Measurements from ENCODE around the gene CENPT.
A peak's percentile ranks its signal among the peaks of the same experiment; 100 is the strongest.
"Not testable (repeated sequence)": the region's sequence is repeated elsewhere in the genome, so short reads cannot be mapped to it uniquely, and the experiment has no call there.

Gene CENPT

GRCh38 chr16:67874372-67874771 is 26.9 kb upstream of the CENPT start:
- no peak for DNase-seq

DNA sequence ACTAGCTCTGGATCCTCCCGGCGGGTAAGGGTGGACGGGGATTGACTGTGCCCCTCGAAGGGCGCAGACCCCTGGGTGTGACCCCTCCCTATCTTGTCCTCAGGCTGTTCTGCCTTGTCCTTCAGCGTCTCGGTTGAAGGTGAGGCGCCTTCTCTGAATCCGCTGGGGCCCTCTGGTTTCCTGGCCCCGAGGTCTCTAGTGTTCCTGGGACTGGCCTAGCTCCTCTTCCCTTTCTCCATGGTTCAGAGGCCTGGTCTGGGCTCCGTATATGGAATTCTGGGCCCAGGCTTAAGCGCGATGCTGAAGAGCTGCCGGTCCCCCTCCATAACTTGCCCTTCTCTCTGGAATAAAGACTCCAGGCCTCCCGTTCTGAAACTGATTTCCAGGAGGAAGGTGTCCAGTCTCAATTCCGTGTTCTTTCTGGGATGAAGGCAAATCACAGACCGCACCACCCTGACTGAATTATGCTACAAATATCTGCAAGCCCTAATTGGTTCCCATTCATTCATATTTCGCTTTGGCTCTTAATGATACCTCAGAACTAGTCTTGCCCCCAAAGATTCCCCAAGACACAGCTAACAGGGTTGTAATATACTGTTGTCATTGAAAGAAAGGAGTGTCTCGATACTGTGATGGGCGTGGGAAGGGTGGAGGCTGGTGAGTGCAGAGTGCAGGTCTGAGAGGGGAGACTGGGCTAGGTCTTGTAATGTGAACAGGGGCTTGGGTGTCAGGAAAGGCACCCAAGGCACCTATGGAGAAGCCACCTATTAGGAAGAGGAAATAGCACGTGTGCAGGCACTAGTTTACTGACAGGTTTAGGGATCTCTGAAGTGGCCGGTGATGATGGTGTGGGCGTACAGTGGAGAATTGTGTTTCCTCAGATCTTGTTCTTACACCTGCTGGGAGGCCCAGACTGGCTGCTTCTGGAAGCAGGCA is 26.2 kb upstream of the CENPT start:
- DNase-seq: no peak

- DNase-seq: peak; percentile 86
Observed at GRCh38 chr16:67872631-67873434, 25.3 kb upstream of the CENPT start, which contains the start of gene EDC4. EDC4 (plus strand) TSS chr16:67873052; CDS start chr16:67873262, 210 bp downstream.

- no peak for DNase-seq
Observed at GRCh38 chr16:67872131-67872630, 24.7 kb upstream of the CENPT start.

GRCh38 chr16:67871256-67871655 is 23.8 kb upstream of the CENPT start:
- DNase-seq: no peak

- no peak for DNase-seq
Observed at GRCh38 chr16:67869653-67870052, 22.2 kb upstream of the CENPT start.

GRCh38 chr16:67868290-67868689 is 20.8 kb upstream of the CENPT start:
- DNase-seq: no peak

- no peak for DNase-seq
Observed at GRCh38 chr16:67865318-67865717, 17.8 kb upstream of the CENPT start.

DNA sequence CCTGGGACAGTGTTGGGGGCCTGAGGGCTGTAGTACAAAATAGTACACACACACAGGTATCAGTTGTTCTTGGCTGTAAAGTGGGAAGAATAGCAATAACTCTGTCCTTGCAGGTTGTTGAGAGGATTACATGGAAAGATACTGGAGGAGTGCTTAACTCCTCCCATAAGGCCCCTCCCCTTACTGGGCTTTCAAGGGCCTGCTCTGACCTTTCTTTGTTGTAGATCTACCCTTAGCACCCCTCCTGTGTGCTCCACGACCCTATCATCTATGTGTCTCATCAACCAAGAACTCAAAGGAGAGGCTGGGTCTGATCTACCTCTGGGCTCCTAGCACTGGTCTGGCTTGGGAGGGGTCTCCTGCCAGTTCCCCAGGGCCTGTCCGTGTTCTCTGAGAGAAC is 17.1 kb upstream of the CENPT start:
- DNase-seq: no peak

DNA sequence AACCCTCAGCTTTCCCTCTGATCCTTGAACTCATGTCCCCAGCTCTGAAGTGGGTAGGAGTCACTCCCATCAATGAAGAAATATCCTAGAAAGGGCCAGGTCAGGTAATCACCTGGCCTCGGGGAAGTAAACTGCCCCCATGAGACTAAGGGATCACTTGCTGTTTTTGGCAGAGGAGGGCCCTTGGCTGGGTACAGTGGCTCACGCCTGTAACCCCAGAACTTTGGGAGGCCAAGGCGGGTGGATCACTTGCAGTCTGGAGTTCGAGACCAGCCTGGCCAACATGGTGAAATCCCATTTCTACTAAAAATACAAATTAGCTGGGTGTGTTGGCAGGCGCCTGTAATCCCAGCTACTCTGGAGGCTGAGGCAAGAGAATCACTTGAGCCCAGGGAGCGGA is 16.6 kb upstream of the CENPT start:
- not testable (repeated sequence) for DNase-seq

DNA sequence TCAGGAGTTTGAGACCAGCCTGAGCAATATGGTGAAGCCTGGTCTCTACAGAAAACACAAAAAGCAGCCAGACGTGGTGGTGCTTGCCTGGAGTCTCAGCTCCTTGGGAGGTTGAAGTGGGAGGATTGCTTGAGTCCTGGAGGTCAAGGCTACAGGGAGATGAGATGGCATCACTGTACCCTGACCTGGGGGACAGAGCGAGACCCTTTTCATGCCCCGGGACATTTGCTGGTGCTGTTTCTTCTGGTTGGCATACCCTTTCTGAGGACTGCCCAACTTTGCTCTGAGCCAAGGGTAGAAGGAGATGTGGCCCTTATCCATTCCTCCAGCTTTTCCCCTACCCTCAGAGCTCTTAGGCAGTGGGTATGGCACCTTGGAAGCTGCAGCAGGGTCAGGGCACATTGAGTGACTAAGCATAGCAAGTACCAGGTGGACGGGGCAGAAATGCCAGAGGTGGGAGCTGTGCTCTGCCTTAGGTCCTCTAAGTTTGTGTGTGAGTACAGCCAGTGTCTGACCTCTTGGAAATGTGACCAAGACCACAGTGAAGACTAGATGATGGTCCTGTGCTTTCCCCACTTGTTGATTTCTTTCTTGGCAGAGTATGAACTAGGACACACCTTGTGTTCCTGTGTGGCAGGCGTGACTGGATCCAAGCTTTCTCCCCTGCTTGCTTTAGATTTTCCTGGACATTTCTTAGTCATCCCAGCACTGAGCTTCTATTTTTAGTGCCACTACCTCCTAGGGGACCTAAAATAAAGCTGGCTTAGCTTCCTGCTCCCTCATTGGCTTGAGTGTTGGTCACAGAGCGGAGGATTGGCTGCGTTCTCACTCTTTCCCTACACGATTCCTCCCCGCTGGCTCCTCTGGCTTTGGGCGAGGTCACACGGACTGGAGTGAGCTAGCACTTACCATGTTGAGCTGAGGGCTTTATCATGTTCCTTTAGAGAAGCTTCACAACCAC is 15.4 kb upstream of the CENPT start:
- DNase-seq: no peak

DNA sequence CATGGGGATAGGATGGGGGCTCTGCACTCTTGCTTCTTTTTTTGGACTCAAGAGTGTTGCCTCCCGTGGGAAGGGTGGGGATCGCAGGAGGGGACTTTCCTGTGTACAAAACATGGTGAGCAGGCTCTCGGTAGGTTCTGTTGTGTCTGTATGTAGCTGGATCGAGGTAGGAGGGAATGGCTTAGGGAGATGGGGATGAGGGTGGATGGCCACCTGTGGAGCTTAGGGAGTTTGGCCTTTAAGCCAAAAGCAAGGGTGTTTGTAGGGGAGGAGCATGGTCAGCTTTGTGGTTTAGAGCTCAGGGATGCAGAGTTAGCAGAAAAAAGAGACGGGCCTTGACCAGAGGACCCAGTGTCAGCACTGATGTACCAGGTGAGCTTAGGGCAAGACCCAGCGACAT is 14.4 kb upstream of the CENPT start:
- no peak for DNase-seq

DNA sequence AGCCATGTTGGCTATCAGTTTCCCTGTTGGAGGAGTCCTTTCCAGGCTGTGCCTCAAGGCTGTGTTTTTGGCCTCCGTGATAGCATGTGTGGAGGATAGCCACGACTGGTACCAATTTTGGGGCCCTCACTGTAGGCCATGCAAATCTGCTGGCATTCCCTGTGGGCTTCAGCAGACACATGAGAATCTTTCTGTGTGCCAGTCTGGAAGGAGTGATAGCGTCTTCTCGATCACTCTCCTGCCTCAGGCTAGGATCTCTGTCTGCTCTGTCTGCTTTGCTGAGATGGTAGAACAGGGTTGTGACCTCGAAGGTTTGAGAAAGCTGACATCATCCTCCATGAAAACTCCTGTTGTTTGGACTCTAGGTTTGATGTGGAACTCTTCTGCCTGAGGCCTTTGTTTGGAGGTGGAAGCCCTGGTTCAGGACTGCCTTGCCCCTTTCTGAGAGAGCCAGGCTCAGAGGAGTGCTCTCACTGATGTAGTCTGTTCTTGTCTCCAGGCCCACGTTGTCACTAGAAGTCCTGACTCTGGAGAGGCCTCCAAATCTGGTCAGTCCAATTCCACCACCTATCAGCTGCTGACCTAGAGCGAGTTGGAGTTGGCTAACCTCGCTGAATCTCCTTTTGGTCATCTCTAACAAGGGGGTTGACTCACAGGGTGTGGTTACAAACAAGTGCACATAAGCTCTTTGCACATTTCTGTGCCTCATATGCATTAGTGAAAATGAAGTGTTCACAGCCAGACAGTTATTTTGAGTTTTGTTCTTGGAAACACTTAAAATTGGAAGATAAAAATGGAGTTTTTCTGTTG is 13.3 kb upstream of the CENPT start:
- DNase-seq: no peak

- DNase-seq: no peak
Observed at GRCh38 chr16:67858500-67858899, 11.0 kb upstream of the CENPT start.

DNA sequence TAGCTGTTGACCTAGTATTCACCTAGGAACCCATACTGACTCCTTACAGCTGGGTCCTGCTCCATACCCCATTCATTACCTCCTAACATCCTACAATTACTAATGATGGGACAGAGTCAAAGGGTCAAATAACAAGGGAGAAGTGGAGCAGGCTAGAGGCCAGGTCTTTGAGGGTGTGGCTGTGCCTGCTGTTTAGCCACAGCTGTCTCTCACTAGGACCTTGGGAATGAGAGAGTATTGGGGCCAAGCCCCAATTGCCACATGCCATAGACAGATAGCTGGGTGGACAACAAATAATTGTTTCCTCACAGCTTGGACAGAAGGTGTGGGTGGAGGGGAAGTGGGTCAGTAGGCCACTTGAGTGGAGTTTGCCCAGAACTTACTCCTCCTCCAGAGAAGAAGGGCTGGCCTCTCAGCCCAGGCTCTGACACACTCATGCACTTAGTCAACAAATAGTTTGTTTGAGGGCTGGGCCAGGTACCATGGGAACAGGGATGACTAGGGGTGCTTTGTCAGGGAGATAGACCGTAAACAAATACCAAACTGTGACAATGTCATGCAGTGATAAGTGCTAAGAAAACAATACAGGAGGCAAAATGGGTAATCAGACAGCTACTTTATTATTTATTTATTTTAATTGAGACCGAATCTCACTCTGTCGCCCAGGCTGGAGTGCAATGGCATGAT is 10.2 kb upstream of the CENPT start:
- DNase-seq: no peak

DNA sequence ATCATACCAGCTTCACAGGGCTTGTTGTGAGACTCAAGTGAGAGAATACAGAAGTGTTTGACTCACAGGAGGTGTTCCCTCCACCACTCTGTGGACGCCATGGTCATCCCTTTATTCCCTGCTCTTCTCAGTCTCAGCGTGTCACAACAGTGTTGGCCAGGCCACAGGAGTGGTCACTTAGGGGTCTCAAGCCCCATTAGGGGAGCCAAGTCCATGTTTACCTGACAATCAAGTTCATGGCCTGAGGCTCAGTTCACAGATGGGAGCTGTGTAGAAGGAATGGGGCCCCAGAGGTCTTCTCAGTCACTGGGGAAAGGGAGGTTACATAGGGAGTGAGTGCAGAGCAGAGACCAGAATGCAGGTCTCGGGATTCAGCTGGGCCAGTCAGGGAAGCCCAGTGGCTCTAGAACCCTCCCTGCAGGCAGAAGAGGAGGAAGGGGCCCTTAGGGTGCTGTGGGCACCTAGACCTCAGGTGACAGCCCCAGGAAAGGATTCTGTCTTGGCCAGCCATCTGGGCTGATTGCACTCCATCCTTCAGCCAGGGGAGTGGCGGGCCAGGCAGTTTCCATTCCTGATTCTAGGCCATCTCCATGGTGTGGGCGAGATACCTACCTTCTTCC is 9.5 kb upstream of the CENPT start:
- DNase-seq: no peak

DNA sequence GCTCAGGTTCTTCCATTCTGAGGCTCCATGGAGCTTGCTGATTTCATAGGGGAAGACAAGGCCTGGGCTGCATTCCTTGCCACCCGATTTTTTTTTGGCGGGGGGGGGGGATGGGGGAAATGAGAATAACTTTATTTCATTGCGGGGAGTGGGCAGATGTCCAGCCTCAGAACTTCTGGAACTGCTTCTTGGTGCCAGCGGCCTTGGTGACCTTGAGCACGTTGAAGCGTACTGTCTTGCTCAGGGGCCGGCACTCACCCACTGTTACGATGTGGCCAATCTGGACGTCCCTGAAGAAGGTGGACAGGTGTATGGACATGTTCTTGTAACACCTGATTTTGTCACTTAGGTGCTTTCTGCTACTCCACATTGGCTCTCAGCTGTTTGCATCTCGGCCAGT is 8.3 kb upstream of the CENPT start:
- DNase-seq: no peak

- no peak for DNase-seq
Observed at GRCh38 chr16:67853670-67854069, 6.2 kb upstream of the CENPT start.

DNA sequence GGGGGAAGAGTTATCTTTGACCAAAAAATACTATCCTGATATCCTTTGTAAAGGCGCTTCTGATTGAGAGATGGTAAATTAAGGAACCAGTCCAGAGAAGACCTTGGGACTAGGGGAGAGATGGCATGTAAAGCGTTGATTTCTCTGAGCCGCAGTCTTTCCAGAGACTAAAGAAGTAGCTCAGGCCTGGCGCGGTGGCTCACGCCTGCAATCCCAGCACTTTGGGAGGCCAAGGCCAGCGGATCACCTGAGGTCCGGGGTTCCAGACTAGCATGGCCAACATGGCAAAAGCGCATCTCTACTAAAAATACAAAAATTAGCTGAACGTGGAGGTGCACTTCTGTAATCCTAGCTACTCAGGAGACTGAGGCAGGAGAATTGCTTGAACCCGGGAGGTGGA is 625 bp upstream of the CENPT start:
- no peak for DNase-seq

DNA sequence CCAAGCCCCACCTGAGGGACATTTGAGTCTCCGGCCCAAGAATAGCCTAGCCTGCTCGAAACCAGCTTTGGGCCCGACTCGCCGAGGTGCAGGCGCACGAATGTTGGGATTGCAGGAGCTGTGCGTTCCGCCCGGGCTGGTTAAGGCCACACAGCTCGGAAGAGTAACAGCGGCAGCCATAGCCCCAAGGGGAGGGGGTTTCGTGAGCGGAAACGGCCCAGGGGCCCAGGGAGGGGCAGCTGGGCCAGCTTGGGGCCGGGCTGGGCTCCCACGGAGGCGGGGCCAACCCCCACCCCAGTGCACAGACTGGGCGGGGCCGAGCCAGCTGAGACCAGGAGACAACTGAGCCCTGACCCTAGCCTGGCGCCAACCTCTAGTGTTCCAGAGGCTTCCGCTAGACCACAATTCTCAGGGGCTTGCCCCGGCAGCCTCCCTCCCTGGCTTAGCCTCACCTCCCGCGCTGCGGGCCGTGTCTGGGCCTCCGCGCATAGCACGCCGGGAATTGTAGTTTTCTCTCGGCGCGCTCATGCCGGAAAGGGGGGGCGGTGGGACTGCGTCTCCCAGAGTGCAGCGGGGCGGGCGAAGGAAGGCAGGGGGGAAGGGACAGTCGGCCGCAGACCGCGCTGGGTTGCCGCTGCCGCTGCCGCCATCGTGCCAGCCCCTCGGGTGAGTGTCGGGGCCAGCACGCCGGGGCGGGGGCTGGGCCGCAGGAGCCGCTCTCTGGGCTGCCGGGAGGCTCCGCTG is 1.0 kb downstream of the CENPT start, which contains the start of gene NUTF2:
Gene NUTF2 (plus strand): TSS at position 614 of the 744 bp plus-strand sequence. CDS start 18,198 bp downstream, outside the sequence.
- DNase-seq: peak; percentile 94
